Measurements from ENCODE around the gene ENG.
A peak's percentile ranks its signal among the peaks of the same experiment; 100 is the strongest.
"Not testable (repeated sequence)": the region's sequence is repeated elsewhere in the genome, so short reads cannot be mapped to it uniquely, and the experiment has no call there.

The ENG gene

DNA sequence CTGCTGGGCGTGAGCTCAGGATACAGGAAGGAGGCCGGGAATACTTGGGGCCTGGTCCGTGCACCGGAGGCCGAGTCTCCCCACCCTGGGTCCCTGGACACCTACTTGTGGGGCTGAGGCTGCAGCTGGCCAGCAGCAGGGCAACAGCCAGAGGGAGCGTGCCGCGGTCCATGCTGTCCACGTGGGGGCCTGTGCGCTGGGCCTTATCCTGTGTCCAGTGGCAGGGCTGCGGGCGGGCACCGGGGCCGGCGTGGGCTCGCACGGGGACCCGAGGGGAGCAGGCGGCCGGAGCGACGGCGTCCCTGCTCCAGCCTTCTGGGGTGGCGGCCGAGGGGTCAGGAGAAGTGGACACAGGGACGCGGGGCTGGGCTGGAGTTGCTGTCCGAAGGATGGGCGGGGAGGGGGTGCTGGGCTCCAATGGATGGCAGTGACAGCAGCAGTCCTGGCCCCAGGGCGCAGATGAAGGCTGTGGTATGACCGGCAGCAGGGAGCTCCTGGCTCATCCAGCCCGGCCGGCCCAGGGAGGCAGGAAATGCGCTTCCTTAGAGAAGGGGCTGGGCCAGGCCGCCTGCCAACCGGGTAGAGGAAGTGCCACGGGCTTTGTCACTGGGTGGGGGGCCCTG is at the start of gene ENG:
TSS of gene ENG (minus strand) at position 475 of the 623 bp plus-strand sequence. CDS start at position 172, 303 bp downstream.
- DNase-seq (ENCODE audit: low read depth in 1 of 2, low spot score in 1 of 2): no peak

DNA sequence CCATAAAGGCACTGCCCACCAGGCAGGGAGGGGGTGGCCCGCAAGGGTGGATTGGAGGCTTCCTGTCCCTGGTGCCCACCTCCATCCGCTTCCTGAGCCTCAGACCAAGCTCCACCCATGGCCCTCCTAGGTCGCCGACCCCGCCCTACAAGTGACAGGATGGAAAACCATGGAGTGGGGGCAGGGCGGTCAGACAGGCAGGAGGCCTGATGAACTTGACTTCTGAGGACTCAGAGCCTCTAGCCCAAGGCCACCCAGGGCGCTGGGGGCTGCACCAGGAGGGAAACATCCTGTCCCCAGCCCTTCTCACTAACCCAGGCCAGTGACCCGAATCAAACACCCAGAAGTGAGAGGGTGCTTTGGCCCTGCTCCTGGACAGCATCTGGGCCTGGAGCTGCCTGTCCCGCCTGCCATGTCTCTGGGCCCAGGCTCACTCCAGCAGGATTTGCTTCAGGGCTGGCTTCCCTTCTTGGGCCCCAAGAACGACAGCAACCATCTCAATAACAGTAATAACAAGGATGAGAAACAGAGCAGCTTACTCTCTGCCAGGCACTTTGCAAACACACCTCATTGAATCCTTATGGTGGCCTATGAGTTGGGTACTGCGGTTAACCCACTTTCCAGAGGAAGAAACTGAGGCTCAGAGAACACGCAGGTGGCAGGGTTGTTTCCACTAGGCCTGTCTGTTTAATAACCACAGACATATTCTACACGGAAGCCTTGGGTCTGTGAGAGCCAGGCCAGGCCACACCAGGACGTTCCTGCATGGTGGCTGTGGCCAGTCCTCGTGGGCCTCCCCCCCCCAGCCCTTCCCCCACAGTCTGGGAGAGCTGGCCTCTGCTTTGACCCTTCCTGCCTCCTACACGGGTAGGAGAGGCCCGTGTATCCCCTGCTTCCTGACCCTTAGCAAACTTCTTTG is 49.4 kb upstream of the ENG start:
- DNase-seq (ENCODE audit: low read depth in 1 of 2, low spot score in 1 of 2): peak; percentile 45 to 51

DNA sequence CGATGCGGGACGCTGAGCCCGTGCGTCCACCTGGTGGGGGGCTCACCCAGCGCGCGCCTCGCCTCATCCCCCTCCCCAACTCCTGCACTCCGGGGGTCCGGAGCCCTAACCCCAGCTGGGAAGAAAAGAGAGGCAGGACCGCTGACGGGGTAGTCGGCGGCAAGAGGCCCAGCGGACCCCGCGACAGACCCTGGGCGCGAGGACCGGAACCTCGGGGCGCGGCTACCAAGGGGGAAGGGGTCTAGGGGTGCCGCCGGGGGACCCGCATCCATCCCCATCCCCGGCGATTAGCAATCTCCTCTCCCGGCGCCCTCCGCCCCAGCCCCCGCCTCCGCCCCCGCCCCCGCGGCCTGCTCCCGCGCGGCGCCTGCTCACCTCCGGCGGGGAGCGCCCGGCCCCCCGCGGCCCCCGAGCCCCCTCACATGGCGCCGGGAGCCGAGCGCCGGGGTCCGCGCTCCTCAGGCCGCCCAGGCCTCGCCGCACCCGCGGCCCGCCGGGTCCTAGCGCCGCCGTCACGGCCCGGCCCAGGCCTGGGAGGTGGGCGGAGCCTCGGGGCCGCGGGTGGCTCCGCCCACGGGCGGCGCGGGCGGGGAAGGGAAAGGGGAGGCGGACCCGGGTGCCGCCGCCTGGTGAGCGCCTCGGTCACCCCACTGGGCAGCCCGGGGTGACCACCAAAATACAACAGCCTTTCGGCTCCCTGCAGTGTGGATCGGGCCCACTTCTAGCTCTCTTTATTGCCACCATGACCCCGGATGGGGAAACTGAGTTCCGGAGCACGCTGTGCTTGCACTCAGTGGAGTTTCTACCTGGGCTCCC is 44.9 kb upstream of the ENG start, which contains the start of gene ST6GALNAC6:
TSS of gene ST6GALNAC6 (minus strand) at position 476 of the 816 bp plus-strand sequence. CDS start 1,622 bp downstream, outside the sequence.
- peak; percentile 46 to 73 for DNase-seq (ENCODE audit: low read depth in 1 of 2, low spot score in 1 of 2)

- DNase-seq (ENCODE audit: low read depth in 1 of 2, low spot score in 1 of 2): no peak
Measured at GRCh38 chr9:127898433-127899127, 44.1 kb upstream of the ENG start.

DNA sequence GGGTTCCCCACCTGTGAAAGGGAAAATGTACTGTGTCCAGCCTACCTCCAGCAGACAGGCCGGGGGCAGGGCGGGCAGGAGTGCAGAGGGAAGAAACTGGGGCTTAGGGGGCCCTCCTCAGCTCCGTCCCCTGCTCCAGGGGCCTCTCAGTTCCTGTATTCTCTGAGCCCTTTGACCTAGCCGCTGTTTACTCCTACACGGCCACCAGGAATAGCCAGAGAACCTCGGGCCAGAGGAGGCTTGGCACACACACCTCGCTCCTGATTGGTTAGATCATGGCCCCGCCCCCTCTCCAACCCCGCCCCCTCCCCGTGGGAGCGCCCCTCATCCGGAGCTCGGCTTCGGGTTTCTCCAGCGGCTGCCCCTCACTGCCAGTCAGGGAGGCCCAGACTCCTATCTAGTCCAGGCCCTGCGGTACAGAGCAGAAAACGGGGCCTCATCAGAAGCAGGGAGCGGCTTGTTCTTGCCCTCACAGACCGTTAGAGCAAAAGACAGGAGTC is 42.8 kb upstream of the ENG start:
- no peak for DNase-seq (ENCODE audit: low read depth in 1 of 2, low spot score in 1 of 2)

- DNase-seq (ENCODE audit: low read depth in 1 of 2, low spot score in 1 of 2): no peak
Measured at GRCh38 chr9:127896395-127897192, 42.1 kb upstream of the ENG start.

GRCh38 chr9:127895811-127896210 is 41.4 kb upstream of the ENG start:
- DNase-seq (ENCODE audit: low read depth in 1 of 2, low spot score in 1 of 2): no peak

GRCh38 chr9:127893392-127893791 is 38.9 kb upstream of the ENG start:
- DNase-seq (ENCODE audit: low read depth in 1 of 2, low spot score in 1 of 2): no peak

DNA sequence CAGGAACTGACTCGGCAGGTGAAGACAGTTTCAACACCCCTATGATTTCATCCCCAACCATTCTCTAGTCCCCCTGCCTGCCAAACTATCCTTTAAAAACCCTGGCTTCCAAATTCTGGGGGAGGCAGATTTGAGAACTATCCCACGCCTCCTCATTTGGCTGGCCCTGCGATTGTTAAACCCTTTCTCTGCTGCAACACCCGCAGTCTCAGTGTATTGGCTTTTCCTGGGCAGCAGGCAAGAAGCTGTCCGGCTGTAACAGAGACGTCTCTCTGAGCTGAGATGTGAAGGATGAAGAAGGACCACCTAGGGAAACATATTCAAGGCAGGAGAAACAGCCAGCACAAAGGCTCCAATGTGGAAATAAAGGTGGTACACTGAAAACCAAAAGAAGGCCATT is 38.4 kb upstream of the ENG start:
- no peak for DNase-seq (ENCODE audit: low read depth in 1 of 2, low spot score in 1 of 2)

DNA sequence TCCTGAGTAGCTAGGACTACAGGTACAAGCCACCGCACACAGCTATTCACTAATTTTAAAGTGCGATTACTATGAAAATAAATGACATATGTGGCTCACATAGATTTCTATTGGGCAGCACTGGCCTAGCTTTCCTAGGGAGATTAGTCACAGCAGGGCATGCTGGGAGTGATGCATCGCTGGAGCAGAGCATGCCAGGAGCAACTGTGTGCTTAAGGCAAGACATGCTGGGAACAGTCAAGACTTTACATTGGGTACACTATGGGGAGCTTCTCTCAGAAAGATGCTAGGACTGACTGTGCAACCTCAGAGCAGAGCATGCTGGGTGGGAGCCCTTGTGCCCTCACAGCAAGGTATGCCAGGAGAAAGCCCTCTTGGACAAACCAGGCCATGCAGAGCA is 35.6 kb upstream of the ENG start:
- no peak for DNase-seq (ENCODE audit: low read depth in 1 of 2, low spot score in 1 of 2)

DNA sequence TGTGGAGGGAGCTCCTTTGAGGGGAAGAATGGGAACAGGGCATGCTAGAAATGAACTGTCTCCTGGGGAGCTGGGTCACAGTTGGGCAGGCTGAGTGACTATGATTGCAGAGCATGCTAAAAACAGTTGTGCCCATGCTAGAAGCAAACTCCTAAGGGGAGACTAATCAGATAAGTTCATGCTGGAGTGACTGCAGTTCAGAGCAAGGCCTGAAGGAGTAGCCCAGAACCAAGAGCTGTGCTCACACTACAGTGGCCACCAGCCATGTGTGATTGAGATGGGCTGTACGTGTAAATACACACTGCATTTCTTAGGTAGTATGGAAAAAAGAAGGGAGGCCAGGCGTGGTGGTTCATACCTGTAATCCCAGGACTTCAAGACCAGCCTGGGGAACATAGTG is 33.3 kb upstream of the ENG start:
- no peak for DNase-seq (ENCODE audit: low read depth in 1 of 2, low spot score in 1 of 2)

DNA sequence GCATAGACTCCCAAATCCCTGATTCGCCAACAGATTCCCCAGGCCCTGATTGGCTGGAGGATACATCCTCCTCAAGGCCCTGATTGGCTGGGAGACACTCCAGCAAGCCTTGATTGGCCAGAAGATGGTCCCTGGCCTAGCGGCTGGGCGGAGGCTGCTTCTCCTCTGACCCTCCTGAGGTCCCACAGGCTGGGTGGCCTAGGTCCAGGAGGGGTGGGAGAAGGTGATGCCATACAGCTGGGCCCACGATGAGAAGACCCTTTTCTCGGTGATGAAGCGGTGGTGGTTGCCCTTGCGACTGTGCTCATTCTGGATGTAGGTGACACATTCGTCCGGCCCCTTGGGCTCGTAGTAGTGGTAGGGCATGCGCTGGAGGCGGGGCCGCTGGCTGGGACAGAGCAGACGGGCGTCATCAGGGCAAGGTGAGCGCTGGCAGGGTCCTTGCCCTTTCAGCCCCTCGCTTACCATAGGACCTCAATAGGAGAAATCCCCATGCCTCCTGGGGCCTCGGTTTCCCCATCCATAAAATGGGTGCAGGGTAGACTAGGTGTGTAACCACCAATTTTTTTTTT is 32.0 kb upstream of the ENG start:
- DNase-seq (ENCODE audit: low read depth in 1 of 2, low spot score in 1 of 2): no peak

GRCh38 chr9:127885508-127886281 is 31.2 kb upstream of the ENG start:
- no peak for DNase-seq (ENCODE audit: low read depth in 1 of 2, low spot score in 1 of 2)

DNA sequence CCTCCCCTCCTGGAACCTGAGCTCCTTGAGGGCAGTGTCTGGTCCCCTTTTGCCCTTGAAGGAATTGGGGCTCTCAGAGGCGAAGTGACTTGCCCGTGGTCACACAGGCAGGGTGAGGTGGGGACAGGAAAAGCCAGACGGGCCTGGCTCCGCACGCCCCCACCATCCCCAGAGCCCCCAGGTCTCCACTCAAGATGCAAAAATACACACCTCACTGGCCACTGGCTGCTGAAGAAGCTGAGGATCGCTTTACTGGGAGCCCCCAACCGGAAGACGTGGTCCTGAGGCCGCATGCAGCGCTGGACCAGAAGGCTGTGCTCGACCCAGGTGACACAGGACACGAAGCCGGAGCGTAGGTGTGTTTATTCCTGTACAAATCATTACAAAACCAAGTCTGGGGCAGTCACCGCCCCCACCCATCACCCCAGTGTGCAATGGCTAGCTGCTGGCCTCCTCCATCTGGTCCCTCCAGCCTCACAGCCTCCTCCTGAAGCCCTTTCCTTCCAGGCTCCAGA is 30.6 kb upstream of the ENG start:
- DNase-seq (ENCODE audit: low read depth in 1 of 2, low spot score in 1 of 2): no peak

DNA sequence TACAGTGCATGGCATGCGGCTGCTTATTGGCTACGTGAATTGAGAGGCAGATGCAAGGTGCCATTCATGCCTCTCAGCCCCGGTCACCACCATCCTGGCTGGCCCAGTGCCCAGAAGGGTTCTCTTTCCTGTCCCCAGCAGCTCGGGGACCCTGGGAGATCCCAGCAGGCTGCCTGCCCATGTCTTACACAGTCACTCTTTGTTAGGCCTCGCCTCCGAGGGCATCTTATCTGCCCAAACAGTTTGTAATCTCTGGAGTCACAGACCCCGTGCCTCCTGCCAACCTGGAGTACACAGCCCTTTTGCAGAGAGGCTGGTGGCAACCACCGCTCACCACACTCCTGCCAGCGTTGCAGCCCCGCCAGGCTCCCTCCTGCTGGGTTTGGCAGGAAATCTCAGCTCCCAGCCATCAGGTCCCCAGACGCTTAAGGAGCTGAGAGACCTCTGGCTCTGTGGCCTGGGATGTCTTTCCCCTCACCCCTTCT is 30.0 kb upstream of the ENG start:
- DNase-seq (ENCODE audit: low read depth in 1 of 2, low spot score in 1 of 2): no peak

GRCh38 chr9:127883959-127884358 is 29.5 kb upstream of the ENG start:
- no peak for DNase-seq (ENCODE audit: low read depth in 1 of 2, low spot score in 1 of 2)

GRCh38 chr9:127881715-127882114 is 27.3 kb upstream of the ENG start:
- DNase-seq (ENCODE audit: low read depth in 1 of 2, low spot score in 1 of 2): not testable (repeated sequence)

DNA sequence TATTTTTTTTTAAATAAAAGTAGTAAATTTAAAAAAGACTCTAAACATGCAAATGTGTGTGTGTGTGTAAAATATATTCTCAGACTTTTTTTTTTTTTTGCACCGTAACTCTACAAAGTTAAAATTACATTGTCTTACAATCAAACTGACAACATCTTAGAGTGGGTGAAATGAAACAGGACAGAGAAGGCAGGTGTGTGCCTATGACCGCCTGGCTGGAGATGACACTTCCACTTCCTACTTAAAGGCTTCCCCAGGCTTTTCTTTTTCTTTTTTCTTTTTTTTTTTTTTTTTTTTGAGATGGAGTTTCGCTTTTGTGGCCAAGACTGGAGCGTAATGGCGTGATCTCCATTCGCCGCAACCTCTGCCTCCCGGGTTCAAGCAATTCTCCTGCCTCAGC is 25.7 kb upstream of the ENG start:
- no peak for DNase-seq (ENCODE audit: low read depth in 1 of 2, low spot score in 1 of 2)
